ENCODE results near the gene SMIM32.

DNA sequence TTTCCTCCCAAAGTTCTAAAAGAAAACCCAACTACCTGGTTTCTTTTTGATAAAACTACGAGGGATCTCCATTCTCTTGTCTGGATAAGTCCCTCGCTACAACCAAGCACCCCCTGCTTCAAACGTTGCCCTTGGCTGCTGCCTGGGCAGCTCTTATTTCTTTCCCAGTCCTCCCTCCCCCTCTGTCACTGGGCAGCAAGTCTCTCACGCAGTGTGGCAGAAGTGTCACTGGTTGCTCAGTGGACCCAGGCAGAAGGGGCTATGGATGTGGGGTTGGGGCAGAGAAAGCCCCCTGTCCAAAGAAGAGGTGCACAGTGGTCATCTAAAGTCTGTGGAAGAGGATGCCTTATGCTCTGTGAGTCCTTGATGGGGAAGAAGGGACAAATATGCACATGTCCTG, 7.2 kb upstream of the SMIM32 start:
- TF ChIP-seq, protein P1, sequence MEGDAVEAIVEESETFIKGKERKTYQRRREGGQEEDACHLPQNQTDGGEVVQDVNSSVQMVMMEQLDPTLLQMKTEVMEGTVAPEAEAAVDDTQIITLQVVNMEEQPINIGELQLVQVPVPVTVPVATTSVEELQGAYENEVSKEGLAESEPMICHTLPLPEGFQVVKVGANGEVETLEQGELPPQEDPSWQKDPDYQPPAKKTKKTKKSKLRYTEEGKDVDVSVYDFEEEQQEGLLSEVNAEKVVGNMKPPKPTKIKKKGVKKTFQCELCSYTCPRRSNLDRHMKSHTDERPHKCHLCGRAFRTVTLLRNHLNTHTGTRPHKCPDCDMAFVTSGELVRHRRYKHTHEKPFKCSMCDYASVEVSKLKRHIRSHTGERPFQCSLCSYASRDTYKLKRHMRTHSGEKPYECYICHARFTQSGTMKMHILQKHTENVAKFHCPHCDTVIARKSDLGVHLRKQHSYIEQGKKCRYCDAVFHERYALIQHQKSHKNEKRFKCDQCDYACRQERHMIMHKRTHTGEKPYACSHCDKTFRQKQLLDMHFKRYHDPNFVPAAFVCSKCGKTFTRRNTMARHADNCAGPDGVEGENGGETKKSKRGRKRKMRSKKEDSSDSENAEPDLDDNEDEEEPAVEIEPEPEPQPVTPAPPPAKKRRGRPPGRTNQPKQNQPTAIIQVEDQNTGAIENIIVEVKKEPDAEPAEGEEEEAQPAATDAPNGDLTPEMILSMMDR (conservative IDR thresholded peaks at IDR 0.05; ENCODE audit: low read depth, low read length), result no peak
- TF ChIP-seq RAD21 (IDR thresholded peaks at IDR 0.05; ENCODE audit: low read length), result no peak

Data from IMR-90 (cell line).